DMS114 treated with DMSO at 0.1 percent for 48 hours (cell line): Measurements from ENCODE around the gene RPS5.
"Not testable (repeated sequence)": the region's sequence is repeated elsewhere in the genome, so short reads cannot be mapped to it uniquely, and the experiment has no call there.

ENCODE experiments used
- DNase-seq: peaks from one replicate; lab custom pipeline; 2025; ENCODE audit not compliant: unreplicated experiment; lab: John Stamatoyannopoulos, UW

Gene RPS5

GRCh38 chr19:58403920-58404478 lies 16.9 kb downstream of the RPS5 start:
- not testable (repeated sequence) for DNase-seq

GRCh38 chr19:58406818-58407657 lies 20.0 kb downstream of the RPS5 start:
- no peak for DNase-seq

- DNase-seq: no peak
Observed at GRCh38 chr19:58407658-58408151, 20.6 kb downstream of the RPS5 start.

- DNase-seq: peak; percentile 93
Observed at GRCh38 chr19:58408152-58409009, 21.3 kb downstream of the RPS5 start, which contains the start of gene ZNF584. Gene ZNF584, plus strand, starts transcription at chr19:58408649. Its CDS starts 499 bp downstream, at chr19:58409148.

- peak; percentile 63 for DNase-seq
Observed at GRCh38 chr19:58409010-58409790, 22.1 kb downstream of the RPS5 start.

- no peak for DNase-seq
Observed at GRCh38 chr19:58416604-58417003, 29.5 kb downstream of the RPS5 start.

GRCh38 chr19:58417071-58417470 lies 30.0 kb downstream of the RPS5 start:
- DNase-seq: no peak

GRCh38 chr19:58428617-58429016 lies 41.5 kb downstream of the RPS5 start:
- DNase-seq: no peak

GRCh38 chr19:58429745-58430144 lies 42.7 kb downstream of the RPS5 start:
- DNase-seq: no peak

- no peak for DNase-seq
Observed at GRCh38 chr19:58434217-58434616, 47.1 kb downstream of the RPS5 start.

- DNase-seq: no peak
Observed at GRCh38 chr19:58439576-58440554, 52.8 kb downstream of the RPS5 start, which contains the start of gene ZNF132. Gene ZNF132, minus strand, starts transcription at chr19:58440153. Its CDS starts 332 bp downstream, at chr19:58439821.

- DNase-seq: no peak
Observed at GRCh38 chr19:58440556-58440955, 53.5 kb downstream of the RPS5 start.

- not testable (repeated sequence) for DNase-seq
Observed at GRCh38 chr19:58442986-58443385, 55.9 kb downstream of the RPS5 start.
